ENCODE results near the gene FAR2.

Gene FAR2

GRCh38 chr12:29204521-29204920 lies 55.4 kb downstream of the FAR2 start:
- DNase-seq (ENCODE audit: low spot score), result no peak

- no peak for DNase-seq (ENCODE audit: low spot score)
Observed at GRCh38 chr12:29207120-29207519, 58.0 kb downstream of the FAR2 start.

- DNase-seq (ENCODE audit: low spot score), result no peak
Observed at GRCh38 chr12:29208060-29208459, 59.0 kb downstream of the FAR2 start.

GRCh38 chr12:29208936-29209701 lies 60.0 kb downstream of the FAR2 start:
- DNase-seq (ENCODE audit: low spot score), result no peak

DNA sequence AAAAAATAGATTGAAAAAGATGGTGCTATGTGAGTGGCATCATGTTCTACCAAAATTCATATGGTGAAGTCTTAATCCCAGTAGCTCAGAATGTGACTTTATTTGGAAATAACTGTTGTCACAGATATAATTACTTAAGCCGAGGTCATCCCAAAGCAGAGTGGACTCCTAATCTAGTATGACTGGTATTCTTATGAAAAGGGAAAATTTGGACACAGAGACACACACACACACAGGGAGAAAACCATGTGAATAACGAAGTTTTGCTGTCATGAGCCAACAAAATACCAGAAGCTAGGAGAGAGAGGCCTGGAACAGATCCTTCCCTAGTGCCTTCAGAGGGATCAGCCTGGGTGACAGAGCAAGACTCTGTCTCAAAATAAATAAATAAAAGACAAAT lies 62.6 kb downstream of the FAR2 start:
- no peak for DNase-seq (ENCODE audit: low spot score)

DNA sequence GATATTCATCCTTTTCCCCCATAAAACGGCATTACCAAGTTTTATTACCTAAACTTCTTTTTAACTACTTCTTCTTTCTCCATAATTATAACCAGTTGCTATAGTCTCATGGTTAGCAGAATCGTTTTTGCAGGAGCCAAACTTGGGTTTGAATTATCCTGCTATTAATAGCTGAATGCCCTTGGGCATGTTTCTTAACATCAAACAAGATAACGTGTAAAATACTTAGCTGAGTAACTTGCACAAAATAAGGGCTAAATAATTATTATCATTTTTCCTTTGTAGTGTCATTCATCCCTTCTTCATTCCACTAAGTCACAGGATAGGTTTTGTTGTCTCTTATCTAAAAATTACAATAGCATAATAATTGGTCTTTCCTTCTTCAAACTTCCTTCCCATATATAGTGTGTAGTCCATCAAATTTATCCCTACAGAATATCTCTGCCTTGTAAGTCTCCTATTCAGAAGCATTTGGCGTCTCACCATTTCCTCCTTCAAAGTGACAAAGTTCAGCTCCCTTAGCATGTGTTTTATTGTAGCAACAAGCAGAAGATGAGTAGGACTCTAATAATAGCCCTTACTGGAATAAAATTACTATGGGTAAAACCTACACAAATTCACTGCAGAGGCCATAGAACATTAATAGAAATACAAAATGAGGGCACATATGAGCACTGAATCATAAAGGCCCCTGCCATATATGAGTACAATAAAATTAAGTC lies 63.8 kb downstream of the FAR2 start:
- DNase-seq (ENCODE audit: low spot score), result no peak

DNA sequence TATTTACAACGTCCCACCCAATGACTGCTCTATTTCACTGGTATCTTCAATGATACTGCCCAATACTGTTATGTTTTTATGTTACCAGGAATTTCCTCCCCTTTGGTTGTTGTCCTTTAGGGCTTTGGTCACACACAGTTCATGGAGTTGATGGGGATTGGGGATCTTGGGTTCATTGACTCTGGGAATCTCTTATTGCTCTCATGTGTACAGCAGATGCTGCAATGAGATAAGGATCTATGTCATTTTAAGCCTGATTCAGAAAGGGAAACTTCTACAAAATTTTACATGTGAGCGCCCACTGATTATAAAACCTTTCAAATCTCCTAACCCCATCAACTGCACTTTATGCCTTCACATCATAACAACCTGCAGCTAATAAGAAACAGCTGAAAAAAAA lies 67.2 kb downstream of the FAR2 start:
- DNase-seq (ENCODE audit: low spot score), result no peak

DNA sequence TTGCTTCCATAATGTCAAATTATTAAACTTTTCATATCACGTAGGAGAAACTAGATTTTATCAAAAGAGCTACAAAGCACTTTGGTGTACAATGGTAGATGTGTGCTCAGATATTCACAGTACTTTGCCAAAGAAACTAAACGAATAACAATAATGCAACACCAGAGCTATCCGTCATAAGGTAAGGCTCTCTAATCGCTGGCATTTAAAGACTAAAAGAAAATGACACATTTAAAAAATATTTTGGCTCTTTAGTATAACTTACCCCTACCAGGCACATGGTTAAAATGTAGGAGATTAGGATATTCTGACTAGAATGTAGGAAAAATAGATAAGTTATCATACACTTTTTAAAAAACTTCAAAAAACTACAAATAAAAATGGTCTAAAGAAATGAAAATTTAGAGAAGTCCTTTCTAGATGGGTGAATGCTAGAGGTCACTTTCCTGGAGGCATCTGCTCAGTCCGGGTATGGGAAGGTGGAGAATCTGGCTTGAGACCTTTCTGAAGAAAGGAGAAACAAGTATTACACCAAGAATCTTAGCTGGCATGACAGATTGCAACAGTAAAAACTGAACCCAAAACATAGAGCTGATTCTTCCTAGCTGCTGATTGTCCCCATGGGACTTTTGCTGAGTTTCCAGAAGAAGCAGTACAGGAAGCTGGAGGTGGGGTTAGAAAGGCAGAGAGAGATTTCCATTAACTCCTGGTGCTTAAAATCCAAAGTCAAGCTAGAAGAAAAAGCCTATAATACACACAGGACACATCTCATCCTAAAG lies 67.9 kb downstream of the FAR2 start:
- no peak for DNase-seq (ENCODE audit: low spot score)

DNA sequence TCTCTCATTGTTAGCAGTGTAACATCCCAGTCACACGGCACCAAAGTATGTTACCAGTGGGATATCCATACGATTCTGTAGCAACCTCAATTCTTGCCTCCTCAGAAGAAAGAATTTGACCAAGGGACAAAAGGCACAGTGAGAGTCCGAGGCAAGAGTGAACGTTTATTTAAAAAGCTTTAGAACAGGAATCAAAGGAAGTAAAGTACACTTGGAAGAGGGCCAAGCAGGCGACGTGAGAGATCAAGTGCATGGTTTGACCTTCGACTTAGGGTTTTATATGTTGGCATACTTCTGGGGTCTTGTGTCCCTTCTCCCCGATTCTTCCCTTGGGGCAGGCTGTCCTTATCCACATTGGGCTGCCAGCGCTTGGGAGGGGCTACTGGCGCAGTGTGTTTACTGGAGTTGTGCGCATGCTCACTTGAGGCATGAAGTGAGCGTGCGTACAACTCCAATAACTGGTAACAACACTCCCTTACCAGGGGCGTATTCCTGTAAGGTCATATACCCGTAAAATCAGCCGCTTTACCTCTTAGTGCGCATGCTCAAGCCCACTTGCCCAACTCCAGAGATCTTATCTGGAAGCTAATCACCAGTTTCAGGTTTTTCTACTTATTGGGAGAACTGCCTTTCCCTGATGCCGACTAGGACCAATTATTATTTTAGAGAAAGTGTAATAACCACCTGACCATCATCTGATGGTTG lies 71.7 kb downstream of the FAR2 start:
- DNase-seq (ENCODE audit: low spot score), result no peak

DNA sequence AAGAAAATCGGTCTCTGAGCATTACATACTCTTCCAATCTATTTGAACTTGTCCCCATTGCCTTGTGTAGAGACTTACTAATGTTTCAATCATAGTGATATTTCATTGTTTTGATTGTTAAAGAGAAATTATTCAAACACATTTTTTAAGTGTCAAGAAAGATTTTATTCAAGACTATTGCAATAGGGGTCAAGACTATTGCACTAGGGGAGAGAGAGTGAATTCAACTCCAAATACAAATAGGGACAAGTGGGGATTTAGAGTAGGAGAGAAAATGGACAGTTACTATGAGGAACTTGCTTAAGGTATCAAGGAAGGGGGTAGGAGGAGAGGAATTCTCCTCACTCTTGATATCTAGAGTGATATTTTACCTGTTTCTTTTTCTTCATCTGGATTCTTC lies 73.1 kb downstream of the FAR2 start:
- DNase-seq (ENCODE audit: low spot score), result no peak

GRCh38 chr12:29223426-29223825 lies 74.3 kb downstream of the FAR2 start:
- DNase-seq (ENCODE audit: low spot score), result no peak

GRCh38 chr12:29223956-29224543 lies 75.0 kb downstream of the FAR2 start:
- no peak for DNase-seq (ENCODE audit: low spot score)

DNA sequence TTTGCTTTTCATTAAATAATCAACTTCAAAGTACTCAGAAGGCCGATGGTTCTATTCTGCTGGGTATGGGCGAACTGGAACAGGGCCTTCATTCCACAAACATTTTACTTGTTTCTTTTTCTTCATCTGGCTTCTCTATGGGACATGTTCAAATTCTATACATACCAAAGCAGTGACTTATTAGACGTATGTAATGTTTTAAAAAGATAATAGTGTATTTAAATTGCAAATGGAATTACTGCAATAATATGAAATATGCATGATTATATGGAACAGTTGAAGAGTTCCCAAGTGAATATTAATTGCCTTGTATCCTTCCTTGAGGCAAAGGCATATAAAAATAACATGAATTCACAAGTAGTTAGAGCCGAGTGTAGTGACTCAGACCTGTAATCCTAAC lies 75.5 kb downstream of the FAR2 start:
- DNase-seq (ENCODE audit: low spot score), result no peak

- DNase-seq (ENCODE audit: low spot score), result no peak
Observed at GRCh38 chr12:29225834-29226233, 76.8 kb downstream of the FAR2 start.

DNA sequence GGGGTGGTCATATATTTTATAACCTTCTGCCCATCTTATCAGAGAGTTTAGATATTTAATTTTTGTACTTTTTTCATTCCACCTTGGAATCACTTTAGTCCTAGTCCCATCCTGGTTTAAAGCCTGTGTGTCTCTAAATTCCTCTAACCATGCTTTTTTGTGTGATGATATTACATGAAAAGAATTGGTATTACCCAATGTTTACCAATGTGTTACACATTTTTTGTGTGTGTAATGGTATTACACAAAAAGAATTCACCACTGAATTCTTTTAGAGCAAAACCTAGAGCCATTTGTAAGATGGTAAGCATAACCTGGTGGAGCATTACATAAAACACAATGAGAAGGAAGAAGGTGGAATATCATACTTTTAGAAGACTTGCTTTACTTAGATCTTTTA lies 77.5 kb downstream of the FAR2 start:
- DNase-seq (ENCODE audit: low spot score), result no peak

- DNase-seq (ENCODE audit: low spot score), result no peak
Observed at GRCh38 chr12:29228474-29229157, 79.5 kb downstream of the FAR2 start.

GRCh38 chr12:29229158-29229505 lies 80.1 kb downstream of the FAR2 start:
- no peak for DNase-seq (ENCODE audit: low spot score)

DNA sequence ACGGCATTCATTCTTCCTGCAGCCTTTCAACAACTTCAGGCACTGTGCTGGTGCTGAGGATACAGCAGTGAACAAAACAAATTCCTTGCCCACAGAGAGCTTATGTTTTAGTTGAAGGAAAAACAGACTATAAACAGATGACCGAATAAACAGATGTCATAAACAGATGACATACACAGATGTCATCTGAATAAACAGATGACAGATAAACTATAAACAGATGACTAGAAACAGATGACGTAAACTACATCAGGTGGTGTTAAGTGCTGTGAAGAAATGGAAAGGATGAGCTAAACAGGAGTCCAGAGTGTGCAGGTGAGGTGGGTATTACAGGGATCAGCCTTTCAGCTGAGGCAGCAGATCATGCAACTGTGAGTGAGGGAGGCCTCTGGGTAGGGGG lies 80.9 kb downstream of the FAR2 start:
- DNase-seq (ENCODE audit: low spot score), result no peak

DNA sequence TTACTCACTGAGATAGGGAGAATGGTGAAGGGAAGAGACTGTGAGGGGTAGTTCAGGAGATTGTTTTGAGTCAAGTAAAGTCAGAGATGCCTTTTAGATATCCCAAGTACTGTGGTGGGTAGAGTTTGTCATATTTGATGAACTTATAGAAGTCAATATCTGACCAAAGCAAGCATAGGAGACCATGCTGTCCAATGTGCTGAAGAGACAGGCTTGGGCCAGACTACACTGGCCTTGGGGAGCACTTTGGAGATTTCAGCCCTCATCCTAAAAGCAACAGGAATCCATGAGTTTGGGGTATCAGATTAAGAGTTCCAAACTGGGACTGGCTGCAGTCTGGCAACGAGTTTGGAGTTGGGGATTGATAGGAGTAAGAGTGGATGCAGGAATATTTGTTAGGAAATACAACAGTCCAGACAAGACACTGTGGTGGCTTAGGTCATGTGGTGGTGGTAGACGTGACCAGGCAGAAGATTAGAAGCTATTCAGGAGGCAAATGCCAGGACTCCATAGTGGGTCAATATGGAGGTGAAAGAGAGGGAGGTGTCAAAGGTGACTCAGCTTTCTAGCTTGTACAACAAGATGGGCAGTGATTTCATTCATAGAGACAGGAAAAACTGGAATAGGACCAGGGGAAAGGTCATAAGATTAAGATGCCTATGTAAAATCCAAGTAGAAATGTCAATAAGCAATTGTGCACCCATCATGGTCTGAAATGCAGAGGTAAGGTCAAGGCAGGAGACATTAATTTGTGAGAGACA lies 81.9 kb downstream of the FAR2 start:
- DNase-seq (ENCODE audit: low spot score), result no peak

GRCh38 chr12:29232086-29232485 lies 83.0 kb downstream of the FAR2 start:
- no peak for DNase-seq (ENCODE audit: low spot score)

DNA sequence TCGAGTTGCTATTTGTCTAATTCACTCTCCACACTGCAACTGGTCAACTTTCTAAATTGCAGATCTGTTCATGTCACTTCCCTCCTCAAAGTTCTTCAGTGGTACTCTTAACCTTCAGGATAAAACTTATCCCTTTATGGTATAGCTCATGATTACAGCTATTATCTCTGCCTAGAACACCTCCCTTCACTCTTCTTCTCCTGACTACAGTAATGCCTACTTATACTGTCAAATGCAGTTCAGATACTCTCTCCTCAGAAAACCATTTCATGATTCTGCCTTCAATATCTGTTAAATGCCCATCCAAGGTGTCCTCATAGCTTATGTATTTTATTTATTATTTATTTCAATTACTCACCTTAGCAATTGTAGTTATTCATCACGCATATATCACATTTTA lies 85.5 kb downstream of the FAR2 start:
- DNase-seq (ENCODE audit: low spot score), result no peak
